HG03135 (cell line): ENCODE data around the gene CYFIP1.
A peak's percentile ranks its signal among the peaks of the same experiment; 100 is the strongest.

ENCODE experiments used
- ATAC-seq: cut with Tn5 transposase; IDR thresholded peaks from one replicate; pipeline ENCODE4 v1.9.1; 2021; ENCODE audit warnings: mild to moderate bottlenecking, moderate library complexity; ENCODE audit not compliant: unreplicated experiment

CYFIP1 gene

GRCh38 chr15:22951031-22951380, 29.2 kb downstream of the CYFIP1 start:
- no peak for ATAC-seq

GRCh38 chr15:22950256-22950990, 29.7 kb downstream of the CYFIP1 start:
- no peak for ATAC-seq

GRCh38 chr15:22949074-22949547, 31.1 kb downstream of the CYFIP1 start:
- no peak for ATAC-seq

DNA sequence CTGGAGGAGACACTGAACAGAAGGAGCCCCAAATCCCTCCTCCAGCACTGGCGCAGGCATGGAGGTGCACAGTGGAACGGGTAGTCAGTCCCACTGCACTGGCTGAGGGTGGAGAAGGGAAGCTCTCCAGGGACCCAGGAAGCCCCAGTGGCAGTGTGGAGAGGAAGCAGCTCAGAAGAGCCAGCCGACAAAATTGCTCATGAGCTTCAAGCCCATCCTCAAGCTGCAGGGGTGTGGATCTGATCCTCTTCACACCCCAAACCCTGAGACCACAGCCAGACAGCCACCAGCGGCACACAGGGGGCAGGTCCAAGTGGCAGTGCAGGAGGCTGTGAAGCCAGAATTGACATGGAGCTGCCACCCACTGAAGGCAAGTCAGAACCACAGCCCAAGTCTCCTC, 32.1 kb downstream of the CYFIP1 start:
- ATAC-seq: no peak

DNA sequence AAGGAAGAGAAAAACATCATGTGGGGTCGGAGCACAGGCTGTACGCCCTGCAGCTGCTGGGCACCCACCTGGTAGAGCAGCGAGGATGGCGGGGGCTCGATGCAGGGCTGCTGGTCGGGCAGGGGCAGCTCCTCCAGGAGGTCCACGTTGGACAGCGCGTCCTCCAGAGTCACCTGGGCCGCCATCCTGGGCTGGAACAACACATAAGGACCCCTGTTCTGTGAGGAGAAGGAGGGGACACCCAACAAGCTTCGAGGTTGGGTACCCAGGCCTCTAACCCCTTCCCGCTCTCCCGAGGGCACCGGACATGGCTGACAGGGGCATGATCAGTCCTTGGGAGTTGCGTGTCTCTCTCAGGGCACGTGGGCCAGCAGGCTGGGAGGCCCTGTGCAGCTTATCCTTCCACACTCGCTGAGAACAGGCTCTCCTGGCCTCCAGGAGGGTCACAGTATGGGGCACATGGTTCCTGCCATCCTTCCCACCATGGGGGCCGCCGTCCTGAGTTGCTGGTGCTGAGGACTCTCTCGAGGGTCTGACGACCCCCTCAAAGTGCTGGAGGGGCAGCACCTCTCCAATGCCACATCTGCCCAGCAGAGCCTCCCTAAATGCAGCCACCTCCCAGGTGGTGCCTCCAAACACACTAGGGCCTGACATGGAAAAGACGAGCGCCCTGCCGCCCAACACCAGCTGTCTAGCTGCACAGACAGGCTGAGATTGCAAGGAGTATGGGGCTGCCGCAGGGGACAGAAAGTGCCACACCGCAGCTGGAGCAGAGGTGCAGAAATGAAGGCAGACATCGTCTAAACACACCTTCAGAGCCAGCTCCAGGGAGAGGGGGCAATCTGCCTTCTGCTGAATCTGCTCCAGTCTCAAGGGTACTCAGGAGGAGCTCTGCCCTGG, 32.8 kb downstream of the CYFIP1 start:
- ATAC-seq: no peak

GRCh38 chr15:22945071-22945470, 35.1 kb downstream of the CYFIP1 start:
- ATAC-seq: no peak

DNA sequence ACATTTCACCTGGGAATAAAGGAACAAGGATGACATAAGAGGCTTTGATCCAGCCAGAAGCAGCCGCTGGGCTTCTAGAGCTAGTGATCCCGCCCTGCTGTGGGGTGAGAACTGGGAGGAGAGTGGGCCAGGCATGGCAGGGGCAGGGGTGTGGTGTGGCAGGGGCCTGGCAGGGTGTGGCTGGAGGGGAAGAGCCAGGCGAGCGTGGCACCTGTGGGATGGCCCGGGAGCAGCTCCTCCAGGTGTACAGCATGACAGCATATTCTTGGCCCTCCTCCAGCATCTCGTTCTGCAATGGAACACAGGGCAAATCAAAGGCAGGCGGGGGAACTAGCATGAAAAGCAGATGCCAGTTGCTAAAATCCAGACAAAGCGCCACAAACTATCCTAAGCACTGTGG, 35.5 kb downstream of the CYFIP1 start:
- no peak for ATAC-seq

GRCh38 chr15:22942877-22943276, 37.3 kb downstream of the CYFIP1 start:
- ATAC-seq: no peak

DNA sequence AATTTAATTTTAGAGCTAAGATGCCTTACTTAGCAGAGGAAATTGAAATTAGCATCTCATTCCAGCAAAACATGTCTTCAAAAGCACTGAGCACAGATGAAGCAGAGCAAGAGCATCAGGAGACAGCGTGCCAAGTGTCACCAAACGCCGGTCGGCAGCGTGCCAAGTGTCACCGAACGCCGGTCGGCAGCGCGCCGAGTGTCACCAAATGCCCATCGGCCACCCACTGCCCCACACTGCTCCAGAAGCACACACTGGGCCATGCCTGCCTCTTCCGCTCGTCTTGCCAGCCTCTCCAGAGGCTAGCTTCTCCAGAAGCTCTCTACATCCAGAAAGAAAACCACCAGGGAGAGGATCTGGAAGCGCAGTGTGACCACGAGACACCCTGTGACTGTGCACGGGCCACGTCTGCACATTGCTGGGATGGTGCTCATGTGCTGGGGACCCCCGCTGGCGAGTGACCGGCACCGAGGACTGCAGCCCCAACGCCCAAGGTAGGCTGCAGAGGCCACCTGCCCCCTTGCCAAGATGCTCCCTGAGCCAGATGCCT, 37.8 kb downstream of the CYFIP1 start:
- ATAC-seq: no peak

DNA sequence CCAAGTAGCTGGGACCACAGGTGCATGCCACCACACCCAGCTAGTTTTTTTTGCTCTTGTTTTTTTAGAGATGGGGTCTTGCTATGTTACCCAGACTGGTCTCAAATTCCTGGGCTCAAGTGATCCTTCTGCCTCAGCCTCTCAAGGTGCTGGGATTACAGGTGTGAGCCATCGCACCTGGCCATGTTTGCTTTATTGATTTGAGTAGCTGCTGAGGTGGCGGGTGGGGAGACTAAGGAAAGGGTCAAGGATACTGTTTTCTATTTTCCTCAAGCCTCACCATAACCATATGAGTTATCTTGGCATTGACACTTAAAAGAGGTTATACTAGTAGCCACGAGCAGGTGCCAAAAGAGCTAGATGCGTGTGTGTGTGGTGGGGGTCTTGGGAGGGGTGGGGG, 39.0 kb downstream of the CYFIP1 start:
- no peak for ATAC-seq

DNA sequence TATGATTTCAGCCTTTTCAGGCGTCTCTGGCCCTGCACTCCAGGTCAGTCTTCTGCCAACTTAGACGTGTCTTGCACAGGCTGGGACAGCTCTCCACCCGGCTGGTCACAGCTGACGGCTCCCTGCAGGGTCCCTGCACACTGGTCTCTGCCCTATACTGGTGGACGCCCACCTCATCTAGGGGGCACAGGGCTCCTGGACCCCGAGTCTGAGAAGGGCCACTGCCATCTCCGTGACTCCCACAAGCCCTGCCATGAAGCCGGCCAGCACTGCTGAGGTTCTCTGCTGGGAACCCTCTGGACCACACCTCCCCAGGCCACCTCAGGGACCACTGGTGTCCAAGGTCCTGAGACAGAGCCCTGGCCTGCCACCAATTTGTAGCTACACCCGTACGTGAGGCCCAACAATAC, 40.5 kb downstream of the CYFIP1 start:
- ATAC-seq: no peak

DNA sequence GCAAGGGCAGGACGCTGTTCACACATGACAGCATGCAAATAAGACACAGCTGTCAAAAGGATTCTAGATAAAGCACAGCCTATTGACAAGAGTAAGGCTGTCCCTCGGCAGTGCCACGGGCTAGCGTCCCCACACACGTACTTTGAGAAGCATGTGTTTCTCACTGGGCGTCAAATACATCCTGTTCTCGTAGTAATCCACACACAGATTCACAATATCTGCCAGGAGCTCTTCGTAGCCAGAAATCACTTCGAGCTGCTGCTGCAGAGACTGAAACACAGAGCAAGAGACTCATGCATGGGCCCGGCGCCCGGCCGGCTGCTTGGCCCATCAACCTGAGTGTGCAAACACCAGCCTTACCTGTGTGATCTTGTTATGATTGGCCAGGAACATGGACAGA, 41.1 kb downstream of the CYFIP1 start:
- no peak for ATAC-seq

GRCh38 chr15:22936577-22937472, 43.3 kb downstream of the CYFIP1 start:
- ATAC-seq: peak; percentile 88

DNA sequence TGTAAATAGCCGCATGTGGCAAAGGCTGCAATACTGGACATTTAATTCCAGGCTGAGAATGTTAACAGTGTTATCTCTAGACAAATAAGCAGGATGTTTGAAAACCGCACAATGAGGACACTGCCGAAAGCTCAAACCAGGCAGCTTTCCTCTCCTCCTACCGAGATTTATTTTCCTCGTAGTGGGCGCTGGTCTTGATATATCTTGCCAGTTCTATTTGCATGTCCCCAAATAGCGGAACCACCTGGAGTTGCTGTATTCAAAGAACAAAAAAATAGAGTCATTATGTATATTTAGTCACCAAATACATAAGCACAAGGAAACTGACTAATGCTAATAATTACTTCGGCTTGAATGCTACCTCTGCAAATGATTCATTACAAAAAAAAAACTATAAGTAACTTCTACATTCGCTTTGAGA, 46.5 kb downstream of the CYFIP1 start:
- no peak for ATAC-seq

- no peak for ATAC-seq
Observed at GRCh38 chr15:22931784-22932536, 48.2 kb downstream of the CYFIP1 start.

DNA sequence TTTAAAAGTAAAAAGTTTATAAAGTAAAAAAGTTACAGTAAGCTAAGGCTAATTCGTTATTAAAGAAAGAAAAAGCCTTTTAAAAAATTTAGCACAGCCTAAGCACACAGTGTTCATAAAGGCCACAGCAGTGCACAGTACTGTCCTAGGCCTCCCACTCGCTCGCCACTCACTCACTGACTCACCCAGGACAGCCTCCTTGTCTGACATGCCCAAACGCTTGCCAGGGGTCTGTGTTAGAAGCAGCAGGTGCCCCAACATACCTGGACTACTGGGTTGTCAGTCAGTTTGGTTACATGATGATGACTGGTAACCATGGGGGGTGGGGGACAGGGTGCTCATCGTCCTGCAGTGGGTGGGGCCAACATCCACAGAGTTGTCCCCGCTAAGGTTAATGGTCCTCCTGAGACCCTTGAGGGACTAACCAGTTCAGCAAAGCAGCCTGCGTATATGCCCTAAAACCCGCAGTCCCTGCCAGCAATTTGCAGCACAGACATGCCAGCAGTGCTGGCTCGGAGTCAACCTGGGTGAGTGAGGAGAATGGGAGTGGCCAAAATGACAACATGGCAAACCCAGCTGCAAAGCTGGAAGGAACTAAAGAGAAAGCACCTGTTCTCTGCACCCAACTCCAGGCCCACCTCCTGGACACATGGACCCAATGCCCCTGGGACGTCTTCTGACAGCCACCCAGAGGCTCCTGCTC, 49.2 kb downstream of the CYFIP1 start:
- ATAC-seq: no peak

DNA sequence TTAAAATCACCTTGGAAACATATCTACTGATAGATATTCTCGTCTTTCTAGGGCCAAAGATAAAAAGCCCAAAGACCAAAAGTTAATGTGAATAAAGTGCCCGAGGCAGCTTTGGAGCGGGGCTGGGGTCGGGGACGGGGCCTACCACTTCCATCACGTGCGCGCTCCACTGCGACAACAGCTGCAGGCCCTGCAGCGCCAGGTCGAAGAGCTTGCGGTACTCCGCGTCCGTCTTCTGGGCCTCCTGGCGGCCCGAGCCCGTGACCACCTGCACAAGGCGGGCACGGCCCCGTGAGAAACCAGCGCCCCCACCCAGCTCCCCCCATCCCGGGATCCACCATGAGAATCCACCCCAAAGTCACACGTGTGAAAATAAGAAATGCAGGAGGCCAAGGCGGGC, 52.4 kb downstream of the CYFIP1 start:
- ATAC-seq: no peak

GRCh38 chr15:22925875-22926274, 54.3 kb downstream of the CYFIP1 start:
- ATAC-seq: no peak

GRCh38 chr15:22922003-22922402, 58.2 kb downstream of the CYFIP1 start:
- ATAC-seq: no peak
